Transverse colon (tissue), 4 donors: Measurements from ENCODE around the gene UBXN1. TPM values are rescaled to one million over a fixed set of nuclear protein-coding genes. Genes with fewer than 3 reads are reported as not detected.

Experiments
- DNase-seq: peaks from one replicate; pipeline ENCODE4 v3.0.0-alpha.2; 2019
- H3K27ac ChIP-seq, 4 donors: fragments of 200-600 bp; sonication (generic); 2 replicates each; pipeline ENCODE4 v1.5.1; 2016 to 2018; ENCODE audit warnings: inconsistent platforms in 4 of 4
- H3K27me3 ChIP-seq: fragments of 200-600 bp; sonication (generic); 2 replicates; pipeline ENCODE4 v1.5.1; 2017; ENCODE audit warnings: inconsistent platforms
- H3K36me3 ChIP-seq, 4 donors: fragments of 200-600 bp; sonication (generic); 2 replicates each; pipeline ENCODE4 v1.5.1; 2017 to 2019; ENCODE audit warnings: inconsistent platforms in 4 of 4
- H3K4me1 ChIP-seq, 4 donors: fragments of 200-600 bp; sonication (generic); 2 replicates each; pipeline ENCODE4 v1.5.1; 2017 to 2020; ENCODE audit warnings: inconsistent platforms in 4 of 4
- H3K4me3 ChIP-seq, 4 donors: fragments of 200-600 bp; sonication (generic); 1 replicate in 1 of 4; 2 replicates in 3 of 4; pipeline versions ENCODE4 v1.5.1 to v1.6.1; 2017 to 2019; ENCODE audit warnings: inconsistent platforms in 4 of 4
- H3K9me3 ChIP-seq, 2 donors: fragments of 200-600 bp; sonication (generic); 2 replicates each; pipeline ENCODE4 v1.5.1; 2017 to 2019; ENCODE audit warnings: inconsistent platforms in 2 of 2
- EP300 ChIP-seq: sonication (generic); formaldehyde crosslinking; IDR thresholded peaks from one replicate; pipeline ENCODE4 v1.6.1; 2017; ENCODE audit warnings: antibody characterized with exemption, low read depth
- POLR2A ChIP-seq: fragments of 450-650 bp; IDR thresholded peaks from one replicate; pipeline ENCODE4 v1.6.1; 2016; ENCODE audit warnings: antibody characterized with exemption, mild to moderate bottlenecking, moderate library complexity
- POLR2AphosphoS5 ChIP-seq, 3 donors: sonication (generic); formaldehyde crosslinking; IDR thresholded peaks; one replicate each; pipeline ENCODE4 v1.6.1; 2016; ENCODE audit warnings: antibody characterized with exemption in 3 of 3
- WGBS, 2 donors: methylation state at CpG; one replicate each; pipeline ENCODE4 v1.1.5; 2018; ENCODE audit warnings: low coverage in 1 of 2; 5-methylcytosine and 5-hydroxymethylcytosine counted together
- in situ Hi-C, 4 donors: fragments of 200-750 bp; cut with MboI; loops; one replicate each; pipeline versions ENCODE4 v1.15.0 to v1.15.1; 2017; ENCODE audit warnings: low sequenced_read_pairs in 3 of 4, low pct_ligation_motif_present in 1 of 4, low pct_unique_long_range_greater_than_20kb in 1 of 4
- intact Hi-C: fragments of 100-400 bp; cut with DNase I; formaldehyde crosslinking; loops from one replicate; pipeline ENCODE4 v1.15.1; 2023; ENCODE audit warnings: low total_unique reads
- total RNA-seq, 4 donors: library from RNA; depleted of rRNA; stranded (reverse); fragments of >200 nt; gene quantifications; one replicate each; pipeline ENCODE4 v1.1.0, GENCODE V29; 2016
- TF ChIP-seq, protein P1 (sequence below), 5 experiments: fragments of 200-600 bp in 3 of 5; fragments of 450-650 bp in 2 of 5; sonication (generic) in 3 of 5; IDR thresholded peaks; 1 replicate in 2 of 5; 2 replicates in 3 of 5; pipeline ENCODE4 v1.5.1; 2016 to 2017; ENCODE audit warnings: antibody characterized with exemption in 5 of 5, inconsistent platforms in 3 of 5, mild to moderate bottlenecking in 2 of 5, moderate library complexity in 1 of 5

Gene UBXN1
- total RNA-seq, 4 donors from 2014 or later: 129 to 219 (median 142) TPM

DNA sequence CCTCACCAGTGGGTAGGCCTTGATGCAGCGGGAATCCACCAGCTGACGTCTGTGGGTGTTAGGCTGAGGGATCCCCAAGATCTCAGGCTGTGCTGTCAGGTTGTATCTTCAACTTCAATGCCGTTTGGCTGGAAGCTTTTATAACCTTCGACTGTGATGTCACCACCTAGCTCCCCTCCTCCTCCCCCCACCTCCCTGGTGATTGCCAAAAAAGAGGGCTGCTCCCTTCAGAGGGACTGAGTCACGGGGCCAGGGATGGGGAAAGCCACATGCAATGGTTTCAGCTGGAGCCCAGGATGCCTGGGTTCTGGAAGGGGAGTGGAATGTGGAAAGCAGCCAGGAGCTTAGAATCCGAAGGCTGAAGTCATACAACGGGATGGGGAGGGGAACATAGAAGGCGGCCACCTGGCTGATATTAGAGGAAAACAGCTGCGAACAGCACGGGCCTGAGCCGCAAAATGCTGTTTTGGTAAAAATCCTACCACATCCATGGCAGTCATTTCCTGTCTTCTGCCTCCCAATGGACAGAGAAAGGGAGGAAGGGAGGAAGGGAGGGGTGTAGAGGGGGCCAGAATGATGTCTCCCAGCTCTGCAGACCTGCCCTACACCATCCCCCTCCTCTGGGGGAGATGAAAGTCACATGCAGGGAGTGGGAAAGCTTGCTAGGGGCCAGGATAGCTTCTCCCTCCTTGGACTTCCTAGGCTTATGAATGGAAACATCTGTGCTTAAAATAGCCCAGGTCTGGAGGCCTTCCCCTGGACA lies 10.7 kb upstream of the UBXN1 start, which contains the start of gene LRRN4CL:
Gene LRRN4CL, minus strand, starts transcription at position 110 of the 763 bp plus-strand sequence. CDS start 1,022 bp downstream, outside the sequence.
- peaks cover 0 to 12% (median 4%) of the 10 kb centered on the region in 4 donors for H3K4me1 ChIP-seq
- in situ Hi-C loops (loop anchor here in 3 of 4 donors (10.0 to 25.0 kb wide), 4 partner anchors 95 to 302 kb away; partner anchors contain the start of genes SCGB1A1 (in 1 of the 3) and TUT1 (in 1 of the 3)), intact Hi-C loops (loop anchor here (10.0 kb wide), 1 partner anchor 295 kb away; no protein-coding TSS in a partner anchor)
- H3K4me3 ChIP-seq: peak within 1 kb of the TSS in 3 of 4 donors; percentile 5 to 33 (median 12)
- peaks cover 20% of the 10 kb centered on the region for H3K27me3 ChIP-seq
- H3K27ac ChIP-seq: peak within 1 kb of the TSS; percentile 41 to 85 (median 74)
- TF ChIP-seq, protein P1, sequence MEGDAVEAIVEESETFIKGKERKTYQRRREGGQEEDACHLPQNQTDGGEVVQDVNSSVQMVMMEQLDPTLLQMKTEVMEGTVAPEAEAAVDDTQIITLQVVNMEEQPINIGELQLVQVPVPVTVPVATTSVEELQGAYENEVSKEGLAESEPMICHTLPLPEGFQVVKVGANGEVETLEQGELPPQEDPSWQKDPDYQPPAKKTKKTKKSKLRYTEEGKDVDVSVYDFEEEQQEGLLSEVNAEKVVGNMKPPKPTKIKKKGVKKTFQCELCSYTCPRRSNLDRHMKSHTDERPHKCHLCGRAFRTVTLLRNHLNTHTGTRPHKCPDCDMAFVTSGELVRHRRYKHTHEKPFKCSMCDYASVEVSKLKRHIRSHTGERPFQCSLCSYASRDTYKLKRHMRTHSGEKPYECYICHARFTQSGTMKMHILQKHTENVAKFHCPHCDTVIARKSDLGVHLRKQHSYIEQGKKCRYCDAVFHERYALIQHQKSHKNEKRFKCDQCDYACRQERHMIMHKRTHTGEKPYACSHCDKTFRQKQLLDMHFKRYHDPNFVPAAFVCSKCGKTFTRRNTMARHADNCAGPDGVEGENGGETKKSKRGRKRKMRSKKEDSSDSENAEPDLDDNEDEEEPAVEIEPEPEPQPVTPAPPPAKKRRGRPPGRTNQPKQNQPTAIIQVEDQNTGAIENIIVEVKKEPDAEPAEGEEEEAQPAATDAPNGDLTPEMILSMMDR (IDR thresholded peaks at IDR 0.05): no peak
- TF ChIP-seq POLR2AphosphoS5 (IDR thresholded peaks at IDR 0.05) (peak; percentile 27 to 62 (median 38)), POLR2A (peak; percentile 29)
- H3K9me3 ChIP-seq: no peaks in the 10 kb centered on the region
- peak; percentile 67 for DNase-seq
- peaks cover 0 to 23% (median 9%) of the 10 kb centered on the region in 4 donors for H3K36me3 ChIP-seq
- WGBS, 2 donors: 27 to 50% methylated on average over 2 to 11 of the region's 11 CpGs

DNA sequence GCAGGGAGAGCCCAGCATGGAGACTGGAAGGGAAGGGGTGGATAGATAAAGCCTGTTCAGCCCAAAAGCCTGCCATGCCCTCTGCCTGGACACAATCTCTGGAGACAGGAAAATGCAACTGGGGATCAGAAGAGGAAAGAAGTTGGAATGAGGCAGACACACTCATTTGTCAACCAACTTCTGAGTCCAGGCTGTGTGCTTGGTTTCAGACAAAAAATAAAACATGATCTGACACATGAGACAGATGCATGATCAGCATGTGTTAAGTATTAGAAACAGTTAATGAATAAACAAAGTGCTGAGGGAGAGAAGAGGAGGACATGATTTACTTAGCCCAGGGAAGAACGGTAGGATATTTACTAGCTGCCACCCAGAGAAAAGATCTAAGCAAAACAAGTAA lies 9.6 kb upstream of the UBXN1 start:
- Histone ChIP-seq H3K27me3 (peaks cover 20% of the 10 kb centered on the region), H3K36me3 (peaks cover 0 to 23% (median 9%) of the 10 kb centered on the region in 4 donors), H3K4me3 (peak overlapping the region in 3 of 4 donors; percentile 5 to 33 (median 18)), H3K4me1 (peaks cover 0 to 12% (median 3%) of the 10 kb centered on the region in 4 donors), H3K27ac (peak overlapping the region; percentile 41 to 85 (median 74)), H3K9me3 (no peaks in the 10 kb centered on the region)
- no peak for DNase-seq
- in situ Hi-C loops (loop anchor here in 2 of 4 donors (25.0 kb wide), 2 partner anchors 276 to 301 kb away; partner anchors contain the start of gene SCGB1A1 (in 1 of the 2)), intact Hi-C loops (loop anchor here (10.0 kb wide), 1 partner anchor 294 kb away; no protein-coding TSS in a partner anchor)
- no peak for TF ChIP-seq POLR2A
- no peak for TF ChIP-seq EP300
- TF ChIP-seq, protein P1 (IDR thresholded peaks at IDR 0.05): no peak
- TF ChIP-seq POLR2AphosphoS5 (IDR thresholded peaks at IDR 0.05): no peak
- 67% methylated on average over 1 of the region's 1 CpG for WGBS, 2 donors

DNA sequence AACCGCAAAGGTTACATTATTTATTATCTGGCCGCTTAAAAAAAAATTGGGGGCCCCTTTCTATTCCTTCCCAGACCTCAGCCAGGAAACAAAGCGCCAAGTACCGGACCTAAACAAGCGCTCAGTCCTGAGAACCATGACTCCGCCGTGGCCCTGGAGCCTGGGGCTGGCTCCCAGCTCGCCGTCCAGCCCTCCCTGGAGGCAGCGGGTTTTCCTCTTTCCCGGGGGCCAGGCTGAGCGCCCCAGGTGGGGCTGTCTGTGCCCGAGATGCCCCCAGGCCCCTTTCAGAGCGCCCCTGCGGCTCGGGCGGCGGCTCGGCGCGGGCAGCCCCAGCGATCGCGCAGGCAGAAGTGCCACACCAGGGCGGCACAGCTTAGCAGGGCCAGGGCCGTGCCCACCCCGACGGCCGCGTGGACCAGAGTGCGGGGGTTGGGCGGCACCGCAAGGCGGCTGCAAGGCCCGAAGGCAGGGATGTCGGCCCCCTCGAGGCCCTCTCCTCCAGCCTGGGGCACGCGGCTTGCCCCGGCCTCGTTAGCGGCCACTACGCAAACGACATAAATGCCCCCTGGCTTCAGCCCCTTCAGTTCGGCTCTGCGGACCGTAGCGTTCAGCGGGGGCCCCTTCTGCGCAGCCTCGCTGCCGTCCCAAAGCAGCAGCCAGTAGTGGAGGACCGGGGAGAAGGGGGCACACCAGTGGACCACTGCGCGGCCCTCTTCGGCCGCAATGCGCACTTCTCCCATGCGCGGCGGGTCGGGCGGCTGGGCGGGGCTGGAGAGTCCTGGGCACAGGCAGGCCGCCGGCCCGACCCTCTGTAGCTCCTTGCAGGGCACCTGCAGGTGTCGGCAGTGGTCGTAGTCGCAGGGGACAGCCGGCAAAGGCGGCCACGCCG lies 8.9 kb upstream of the UBXN1 start:
- peak overlapping the region; percentile 5 to 33 (median 16) for H3K4me3 ChIP-seq
- no peak for TF ChIP-seq POLR2AphosphoS5 (IDR thresholded peaks at IDR 0.05)
- TF ChIP-seq EP300: no peak
- no peak for TF ChIP-seq POLR2A
- TF ChIP-seq, protein P1 (IDR thresholded peaks at IDR 0.05): no peak
- peaks cover 20% of the 10 kb centered on the region for H3K27me3 ChIP-seq
- in situ Hi-C loops: loop anchor here in 2 of 4 donors (25.0 kb wide), 2 partner anchors 275 to 300 kb away; partner anchors contain the start of gene SCGB1A1 (in 1 of the 2)
- intact Hi-C loops: loop anchor here (10.0 kb wide), 1 partner anchor 293 kb away; no protein-coding TSS in a partner anchor
- no peaks in the 10 kb centered on the region for H3K9me3 ChIP-seq
- peaks cover 0 to 12% (median 5%) of the 10 kb centered on the region in 4 donors for H3K4me1 ChIP-seq
- no peak for DNase-seq
- H3K27ac ChIP-seq: peak overlapping the region; percentile 4 to 85 (median 74)
- 63% methylated on average over 65 of the region's 74 CpGs; no CpG with 5 or more reads in 1 of the 2 donors for WGBS, 2 donors
- H3K36me3 ChIP-seq: peaks cover 0 to 18% (median 8%) of the 10 kb centered on the region in 4 donors
